Measurements from ENCODE around the gene SLC12A5. TPM values are rescaled to one million over a fixed set of nuclear protein-coding genes. Genes with fewer than 3 reads are reported as not detected.

Gene SLC12A5
- total and polyA plus RNA-seq, 3 donors from 2014 or later = 5.5 to 15.5 (median 9.2) TPM

DNA sequence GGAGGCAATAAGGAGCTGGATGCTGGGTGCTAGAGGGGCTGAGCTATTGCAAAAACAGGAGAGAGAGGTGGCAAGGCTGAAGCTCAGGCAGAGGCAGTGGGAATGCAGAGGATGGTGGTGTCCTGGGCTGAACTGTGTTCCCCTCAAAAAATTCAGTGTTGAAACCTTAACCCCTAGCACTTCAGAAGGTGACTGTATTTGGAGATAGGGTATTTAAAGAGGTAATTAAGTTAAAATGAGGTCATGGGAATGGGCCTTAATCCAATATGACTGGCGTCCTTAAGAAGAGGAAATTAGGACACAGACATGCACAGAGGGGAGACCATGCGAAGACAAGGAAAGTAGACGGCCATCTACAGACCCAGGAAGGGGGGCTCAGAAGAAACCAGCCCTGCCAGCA, 31.8 kb upstream of the SLC12A5 start:
- intact Hi-C loops (cut with DNase I; ENCODE audit: low total_unique reads) = no loop called here
- WGBS, 2 donors = 40 to 47% methylated on average over 3 of the region's 3 CpGs
- H3K36me3 ChIP-seq (ENCODE audit: low read depth, missing control alignments) = no peaks in the 10 kb centered on the region
- no peak for TF ChIP-seq POLR2A (IDR thresholded peaks at IDR 0.05)
- TF ChIP-seq, protein P1, sequence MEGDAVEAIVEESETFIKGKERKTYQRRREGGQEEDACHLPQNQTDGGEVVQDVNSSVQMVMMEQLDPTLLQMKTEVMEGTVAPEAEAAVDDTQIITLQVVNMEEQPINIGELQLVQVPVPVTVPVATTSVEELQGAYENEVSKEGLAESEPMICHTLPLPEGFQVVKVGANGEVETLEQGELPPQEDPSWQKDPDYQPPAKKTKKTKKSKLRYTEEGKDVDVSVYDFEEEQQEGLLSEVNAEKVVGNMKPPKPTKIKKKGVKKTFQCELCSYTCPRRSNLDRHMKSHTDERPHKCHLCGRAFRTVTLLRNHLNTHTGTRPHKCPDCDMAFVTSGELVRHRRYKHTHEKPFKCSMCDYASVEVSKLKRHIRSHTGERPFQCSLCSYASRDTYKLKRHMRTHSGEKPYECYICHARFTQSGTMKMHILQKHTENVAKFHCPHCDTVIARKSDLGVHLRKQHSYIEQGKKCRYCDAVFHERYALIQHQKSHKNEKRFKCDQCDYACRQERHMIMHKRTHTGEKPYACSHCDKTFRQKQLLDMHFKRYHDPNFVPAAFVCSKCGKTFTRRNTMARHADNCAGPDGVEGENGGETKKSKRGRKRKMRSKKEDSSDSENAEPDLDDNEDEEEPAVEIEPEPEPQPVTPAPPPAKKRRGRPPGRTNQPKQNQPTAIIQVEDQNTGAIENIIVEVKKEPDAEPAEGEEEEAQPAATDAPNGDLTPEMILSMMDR (IDR thresholded peaks at IDR 0.05) = no peak
- no peak overlapping the region for H3K4me3 ChIP-seq
- H3K27ac ChIP-seq = no peak overlapping the region
- H3K27me3 ChIP-seq = no peaks in the 10 kb centered on the region
- DNase-seq = no peak
- H3K9me3 ChIP-seq = no peaks in the 10 kb centered on the region
- H3K4me1 ChIP-seq = no peaks in the 10 kb centered on the region

DNA sequence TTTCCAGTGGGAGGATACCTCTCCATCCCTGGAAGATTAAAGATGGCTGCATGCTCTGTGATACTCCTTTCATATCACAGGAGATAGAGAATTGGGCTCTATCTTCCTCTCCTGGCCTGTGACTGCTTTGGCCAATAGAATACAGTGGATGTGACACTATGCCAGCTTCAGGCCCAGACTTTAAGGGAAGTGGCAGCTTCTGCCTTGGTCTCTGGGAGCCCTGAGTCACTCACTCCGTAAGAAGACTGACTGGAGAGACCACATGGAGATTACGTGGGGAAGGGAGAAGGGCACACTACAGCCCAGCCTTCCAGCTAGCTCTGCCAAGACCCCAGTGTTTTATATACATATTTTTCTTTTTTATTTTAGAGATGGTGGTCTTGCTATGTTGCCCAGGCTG, 30.7 kb upstream of the SLC12A5 start:
- H3K27ac ChIP-seq = no peak overlapping the region
- no peaks in the 10 kb centered on the region for H3K36me3 ChIP-seq (ENCODE audit: low read depth, missing control alignments)
- no peaks in the 10 kb centered on the region for H3K4me1 ChIP-seq
- DNase-seq = no peak
- no peak overlapping the region for H3K4me3 ChIP-seq
- no peak for TF ChIP-seq POLR2A (IDR thresholded peaks at IDR 0.05)
- TF ChIP-seq, protein P1 (IDR thresholded peaks at IDR 0.05) = no peak
- no peaks in the 10 kb centered on the region for H3K9me3 ChIP-seq
- intact Hi-C loops (cut with DNase I; ENCODE audit: low total_unique reads) = no loop called here
- WGBS, 2 donors = 63 to 73% methylated on average over 2 of the region's 2 CpGs
- no peaks in the 10 kb centered on the region for H3K27me3 ChIP-seq

DNA sequence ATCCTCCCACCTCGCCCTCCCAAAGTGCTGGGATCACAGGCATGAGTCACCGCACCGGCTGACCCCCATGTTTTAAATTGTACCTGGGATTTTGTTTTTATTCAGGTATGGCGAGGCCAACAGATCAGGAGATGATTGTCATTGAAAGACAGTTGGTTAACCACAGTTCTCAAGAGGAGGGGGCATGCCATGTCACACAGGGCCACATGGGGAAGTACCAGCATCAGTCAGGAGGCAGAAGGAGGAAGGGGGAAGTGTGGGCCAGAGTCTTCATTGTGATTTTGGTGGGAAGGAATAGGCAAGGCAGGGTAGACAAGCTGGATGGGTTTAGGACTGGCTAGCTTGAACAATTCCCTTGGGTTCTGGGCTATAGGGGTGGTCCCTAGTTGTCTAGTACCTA, 30.3 kb upstream of the SLC12A5 start:
- TF ChIP-seq POLR2A (IDR thresholded peaks at IDR 0.05) = no peak
- TF ChIP-seq, protein P1 (IDR thresholded peaks at IDR 0.05) = no peak
- Histone ChIP-seq H3K27me3 (no peaks in the 10 kb centered on the region), H3K4me3 (no peak overlapping the region), H3K4me1 (no peaks in the 10 kb centered on the region), H3K36me3 (ENCODE audit: low read depth, missing control alignments) (no peaks in the 10 kb centered on the region), H3K9me3 (no peaks in the 10 kb centered on the region), H3K27ac (no peak overlapping the region)
- intact Hi-C loops (cut with DNase I; ENCODE audit: low total_unique reads) = no loop called here
- 82 to 91% methylated on average over 4 of the region's 4 CpGs for WGBS, 2 donors
- no peak for DNase-seq

DNA sequence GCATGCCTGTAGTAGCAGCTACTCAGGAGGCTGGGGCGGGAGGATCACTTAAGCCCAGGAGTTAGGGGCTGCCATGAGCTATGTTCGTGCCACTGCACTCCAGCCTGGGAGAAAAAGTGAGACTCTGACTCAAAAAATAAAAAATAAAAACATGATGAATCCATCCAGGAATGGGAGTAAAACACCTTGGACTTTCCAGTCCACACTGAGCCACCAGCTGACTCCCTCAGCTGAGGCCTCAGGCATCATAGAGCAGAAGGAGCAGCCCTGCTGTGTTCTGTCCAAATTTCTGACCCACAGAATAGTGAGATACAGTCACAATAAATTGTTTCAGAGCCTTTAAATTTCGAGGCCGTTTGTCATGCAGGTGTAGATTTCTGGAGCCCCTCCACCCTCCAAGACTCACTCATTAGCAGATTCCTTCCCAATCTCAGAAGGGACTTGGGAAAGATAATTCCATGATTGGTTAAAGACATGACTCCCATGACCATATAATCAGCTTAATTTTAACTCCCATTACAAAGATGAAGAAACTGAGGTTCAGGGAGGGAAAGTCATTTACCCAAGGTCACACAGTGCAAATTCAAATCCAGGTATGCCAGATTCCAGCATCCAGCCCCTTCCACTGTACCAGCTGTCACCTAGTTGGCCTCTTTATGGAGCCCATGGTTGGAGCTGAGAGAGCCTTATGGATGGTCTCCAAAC, 29.3 kb upstream of the SLC12A5 start:
- TF ChIP-seq, protein P1 (IDR thresholded peaks at IDR 0.05) = no peak
- no peak for TF ChIP-seq POLR2A (IDR thresholded peaks at IDR 0.05)
- no peak for DNase-seq
- intact Hi-C loops (cut with DNase I; ENCODE audit: low total_unique reads) = no loop called here
- Histone ChIP-seq H3K4me3 (no peak overlapping the region), H3K27me3 (no peaks in the 10 kb centered on the region), H3K4me1 (no peaks in the 10 kb centered on the region), H3K36me3 (ENCODE audit: low read depth, missing control alignments) (no peaks in the 10 kb centered on the region), H3K27ac (no peak overlapping the region), H3K9me3 (no peaks in the 10 kb centered on the region)
- 82 to 92% methylated on average over 4 of the region's 4 CpGs for WGBS, 2 donors
